Activated gamma-delta T cell treated with anti-CD3 and anti-CD28 coated beads, Interleukin-2, amount 50 U/mL, for 16 hours (primary cell): Measurements from ENCODE around the gene SUGP1.

Source experiments
- DNase-seq: peaks from one replicate; pipeline ENCODE4 v3.0.0-alpha.2; 2020; ENCODE audit warnings: low read depth

The SUGP1 gene

GRCh38 chr19:19229701-19230100, 90.6 kb downstream of the SUGP1 start:
- DNase-seq: no peak

DNA sequence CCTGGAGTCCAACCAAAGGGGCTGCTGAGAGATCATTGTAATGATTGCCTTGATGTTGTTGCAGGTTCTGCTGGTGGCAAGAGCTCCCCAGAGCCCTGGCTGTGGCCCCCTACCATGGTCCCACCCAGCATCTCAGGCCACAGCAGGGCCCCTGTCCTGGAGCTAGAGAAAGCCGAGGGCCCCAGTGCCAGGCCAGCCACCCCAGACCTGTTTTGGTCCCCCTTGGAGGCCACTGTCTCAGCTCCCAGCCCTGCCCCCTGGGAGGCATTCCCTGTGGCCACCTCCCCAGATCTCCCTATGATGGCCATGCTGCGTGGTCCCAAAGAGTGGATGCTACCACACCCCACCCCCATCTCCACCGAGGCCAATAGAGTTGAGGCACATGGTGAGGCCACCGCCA, 93.1 kb downstream of the SUGP1 start:
- DNase-seq: no peak

GRCh38 chr19:19226663-19227062, 93.6 kb downstream of the SUGP1 start:
- DNase-seq: no peak

DNA sequence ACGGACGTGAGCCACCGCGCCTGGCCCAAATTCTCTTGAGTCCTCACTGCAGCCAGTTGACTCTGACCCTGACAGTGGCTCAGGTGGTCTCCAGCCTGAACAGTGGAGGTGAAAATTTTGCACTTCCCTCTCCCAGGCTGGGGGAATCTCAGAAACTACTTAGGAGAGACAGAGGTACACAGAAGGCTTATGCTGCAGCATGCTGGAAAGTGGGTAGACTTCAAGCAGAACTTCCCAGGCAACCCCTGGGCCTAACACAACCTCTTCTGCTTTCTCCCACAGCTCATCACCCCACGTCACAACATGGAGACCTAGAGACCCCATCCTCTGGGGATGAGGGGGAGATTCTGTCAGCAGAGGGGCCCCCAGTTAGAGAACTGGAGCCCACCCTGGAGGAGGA, 94.1 kb downstream of the SUGP1 start:
- DNase-seq: no peak
